IPS-18a (cell line): ENCODE data around the gene UCN2.

Experiments
- H3K27ac ChIP-seq: one replicate; pipeline ENCODE4 v1.5.1; 2013; ENCODE audit warnings: low read length
- H3K27me3 ChIP-seq: one replicate; pipeline ENCODE4 v1.6.1; 2013; ENCODE audit warnings: mild to moderate bottlenecking, low read length; ENCODE audit not compliant: control insufficient read depth, insufficient read depth
- H3K36me3 ChIP-seq: one replicate; pipeline ENCODE4 v1.6.1; 2013; ENCODE audit warnings: low read depth, low read length; ENCODE audit not compliant: control insufficient read depth
- H3K4me1 ChIP-seq: one replicate; pipeline ENCODE4 v1.6.1; 2013; ENCODE audit warnings: low read depth, low read length; ENCODE audit not compliant: control insufficient read depth
- H3K4me3 ChIP-seq: one replicate; pipeline ENCODE4 v1.5.1; 2013; ENCODE audit warnings: low read length
- H3K9ac ChIP-seq: one replicate; pipeline ENCODE4 v1.6.1; 2013; ENCODE audit warnings: mild to moderate bottlenecking, low read length, moderate library complexity
- H3K9me3 ChIP-seq: one replicate; pipeline ENCODE4 v1.6.1; 2013; ENCODE audit warnings: low read depth, low read length; ENCODE audit not compliant: control insufficient read depth

UCN2 gene

GRCh38 chr3:48596676-48597407 lies 33.3 kb upstream of the UCN2 start:
- H3K27me3 ChIP-seq: no peaks in the 10 kb centered on the region
- no peak overlapping the region for H3K4me3 ChIP-seq
- no peaks in the 10 kb centered on the region for H3K9me3 ChIP-seq
- peaks cover 47% of the 10 kb centered on the region for H3K36me3 ChIP-seq
- H3K9ac ChIP-seq: no peak overlapping the region
- peaks cover 6% of the 10 kb centered on the region for H3K4me1 ChIP-seq
- H3K27ac ChIP-seq: no peak overlapping the region

- Histone ChIP-seq H3K4me1 (peaks cover 6% of the 10 kb centered on the region), H3K36me3 (peaks cover 40% of the 10 kb centered on the region), H3K27ac (no peak overlapping the region), H3K9me3 (no peaks in the 10 kb centered on the region), H3K9ac (no peak overlapping the region), H3K27me3 (no peaks in the 10 kb centered on the region), H3K4me3 (no peak overlapping the region)
Observed at GRCh38 chr3:48596157-48596556, 32.6 kb upstream of the UCN2 start.

- Histone ChIP-seq H3K27me3 (no peaks in the 10 kb centered on the region), H3K36me3 (peaks cover 35% of the 10 kb centered on the region), H3K4me1 (peaks cover 6% of the 10 kb centered on the region), H3K27ac (no peak overlapping the region), H3K4me3 (no peak overlapping the region), H3K9ac (no peak overlapping the region), H3K9me3 (no peaks in the 10 kb centered on the region)
Observed at GRCh38 chr3:48595526-48596121, 32.0 kb upstream of the UCN2 start.

GRCh38 chr3:48595075-48595525 lies 31.5 kb upstream of the UCN2 start, which contains the start of gene COL7A1:
Gene COL7A1 (minus strand): TSS chr3:48595329. CDS start chr3:48595159, 170 bp downstream.
- H3K27ac ChIP-seq: no peak within 1 kb of the TSS
- H3K4me1 ChIP-seq: peaks cover 6% of the 10 kb centered on the region
- H3K36me3 ChIP-seq: peaks cover 30% of the 10 kb centered on the region
- peak within 1 kb of the TSS; percentile 15 for H3K4me3 ChIP-seq
- H3K27me3 ChIP-seq: no peaks in the 10 kb centered on the region
- peak within 1 kb of the TSS; percentile 20 for H3K9ac ChIP-seq
- H3K9me3 ChIP-seq: no peaks in the 10 kb centered on the region

- peaks cover 6% of the 10 kb centered on the region for H3K4me1 ChIP-seq
- peak overlapping the region; percentile 20 for H3K9ac ChIP-seq
- H3K27me3 ChIP-seq: no peaks in the 10 kb centered on the region
- peak overlapping the region; percentile 15 for H3K4me3 ChIP-seq
- H3K36me3 ChIP-seq: peaks cover 24% of the 10 kb centered on the region
- no peak overlapping the region for H3K27ac ChIP-seq
- no peaks in the 10 kb centered on the region for H3K9me3 ChIP-seq
Observed at GRCh38 chr3:48594417-48595049, 31.0 kb upstream of the UCN2 start.

- no peaks in the 10 kb centered on the region for H3K9me3 ChIP-seq
- no peak overlapping the region for H3K9ac ChIP-seq
- no peak overlapping the region for H3K27ac ChIP-seq
- H3K27me3 ChIP-seq: no peaks in the 10 kb centered on the region
- H3K36me3 ChIP-seq: peaks cover 12% of the 10 kb centered on the region
- H3K4me3 ChIP-seq: no peak overlapping the region
- peaks cover 6% of the 10 kb centered on the region for H3K4me1 ChIP-seq
Observed at GRCh38 chr3:48593337-48593736, 29.8 kb upstream of the UCN2 start.

GRCh38 chr3:48592519-48593087 lies 29.0 kb upstream of the UCN2 start:
- no peak overlapping the region for H3K4me3 ChIP-seq

GRCh38 chr3:48591886-48592518 lies 28.4 kb upstream of the UCN2 start:
- Histone ChIP-seq H3K36me3 (no peaks in the 10 kb centered on the region), H3K27ac (no peak overlapping the region), H3K9me3 (no peaks in the 10 kb centered on the region), H3K4me3 (no peak overlapping the region), H3K9ac (no peak overlapping the region), H3K27me3 (no peaks in the 10 kb centered on the region), H3K4me1 (peaks cover 6% of the 10 kb centered on the region)

More at GRCh38 chr3:48592519-48593087, 29.0 kb upstream of the UCN2 start:
- Histone ChIP-seq H3K27me3 (no peaks in the 10 kb centered on the region), H3K4me1 (peaks cover 6% of the 10 kb centered on the region), H3K9me3 (no peaks in the 10 kb centered on the region), H3K36me3 (peaks cover 5% of the 10 kb centered on the region), H3K27ac (no peak overlapping the region), H3K9ac (no peak overlapping the region)

GRCh38 chr3:48591436-48591835 lies 27.9 kb upstream of the UCN2 start:
- no peak overlapping the region for H3K9ac ChIP-seq
- no peaks in the 10 kb centered on the region for H3K9me3 ChIP-seq
- H3K36me3 ChIP-seq: no peaks in the 10 kb centered on the region
- H3K27me3 ChIP-seq: no peaks in the 10 kb centered on the region
- no peak overlapping the region for H3K4me3 ChIP-seq
- H3K4me1 ChIP-seq: peaks cover 6% of the 10 kb centered on the region
- no peak overlapping the region for H3K27ac ChIP-seq

- Histone ChIP-seq H3K36me3 (no peaks in the 10 kb centered on the region), H3K27me3 (no peaks in the 10 kb centered on the region), H3K4me3 (no peak overlapping the region), H3K9me3 (no peaks in the 10 kb centered on the region), H3K9ac (no peak overlapping the region), H3K27ac (no peak overlapping the region), H3K4me1 (no peaks in the 10 kb centered on the region)
Observed at GRCh38 chr3:48588230-48588629, 24.6 kb upstream of the UCN2 start.

- no peaks in the 10 kb centered on the region for H3K9me3 ChIP-seq
- no peak overlapping the region for H3K4me3 ChIP-seq
- H3K4me1 ChIP-seq: no peaks in the 10 kb centered on the region
- H3K27me3 ChIP-seq: no peaks in the 10 kb centered on the region
- no peak overlapping the region for H3K27ac ChIP-seq
- no peaks in the 10 kb centered on the region for H3K36me3 ChIP-seq
- no peak overlapping the region for H3K9ac ChIP-seq
Observed at GRCh38 chr3:48587686-48588085, 24.1 kb upstream of the UCN2 start.
